HepG2 (cell line): ENCODE results near the gene MAGI1. TPM values are rescaled to one million over a fixed set of nuclear protein-coding genes. Genes with fewer than 3 reads are reported as not detected.

Source experiments
- ATAC-seq: fragments of 200-7000 bp; cut with Tn5 transposase; 3 replicates; pipeline ENCODE4 v1.9.1; 2020; ENCODE audit warnings: mild to moderate bottlenecking, moderate library complexity
- BruUV-seq: library from RNA; stranded (reverse); fragments of 400-500 nt; replicated peaks from 2 replicates; lab custom pipeline; 2021; lab: Mats Ljungman, UMichigan
- CTCF ChIA-PET: fragments of 300-600 bp; formaldehyde crosslinking; extraction: SDS; loops from one replicate; lab custom pipeline; 2021; ENCODE audit warnings: low total read pairs, inconsistent platforms, low intra/inter-chr PET ratio; lab: Yijun Ruan, JAX
- POLR2A ChIA-PET: fragments of 350-600 bp; sonication (Branson Sonifier 250); formaldehyde crosslinking; loops from one replicate; lab custom pipeline; 2020; ENCODE audit warnings: antibody characterized with exemption, inconsistent platforms; lab: Yijun Ruan, JAX
- DNase-seq: peaks from one replicate; pipeline ENCODE4 v3.0.0-alpha.2; 2015; ENCODE audit warnings: low spot score
- FAIRE-seq: peaks from 3 replicates; lab custom pipeline; 2011; peaks lifted over from hg19 to GRCh38; lab: Jason Lieb, UNC
- H2AFZ ChIP-seq: one replicate; pipeline ENCODE4 v1.6.1; 2011; ENCODE audit warnings: low read length, inconsistent platforms
- H3K27ac ChIP-seq: fragments of 300-600 bp; 3 replicates; pipeline ENCODE4 v1.8.0; 2011; ENCODE audit warnings: mixed run types, mild to moderate bottlenecking, mixed read lengths, low read length, inconsistent platforms; ENCODE audit not compliant: insufficient read depth; ENCODE audit errors: extremely low read length
- H3K27me3 ChIP-seq, 2 experiments: fragments of 200-600 bp in 1 of 2; 2 replicates in 1 of 2; 3 replicates in 1 of 2; pipeline versions ENCODE4 v1.6.0 to v1.8.0; 2011; ENCODE audit warnings: low read length in 2 of 2, mild to moderate bottlenecking in 2 of 2, moderate library complexity in 2 of 2, inconsistent platforms in 1 of 2; ENCODE audit not compliant: insufficient read depth in 2 of 2, control insufficient read depth in 1 of 2
- H3K36me3 ChIP-seq, 2 experiments: fragments of 200-600 bp in 1 of 2; replicated peaks in 1 of 2; 2 replicates in 1 of 2; 3 replicates in 1 of 2; pipeline versions ENCODE4 v1.5.1 to v1.8.0; 2011; ENCODE audit warnings: low read length in 2 of 2, inconsistent platforms in 1 of 2; ENCODE audit not compliant: insufficient read depth in 2 of 2, control insufficient read depth in 1 of 2
- H3K4me1 ChIP-seq: 2 replicates; pipeline ENCODE4 v1.5.1; 2012; ENCODE audit warnings: low read length, inconsistent platforms; ENCODE audit not compliant: insufficient read depth
- H3K4me2 ChIP-seq: 2 replicates; pipeline ENCODE4 v1.6.0; 2011; ENCODE audit warnings: low read depth, low read length, inconsistent platforms
- H3K4me3 ChIP-seq, 3 experiments: fragments of 200-600 bp in 1 of 3; sonication (generic), shearing (Covaris generic) in 1 of 3; replicated peaks in 1 of 3; 2 replicates each; pipeline ENCODE4 v1.5.1; 2011 to 2016; ENCODE audit warnings: low read length in 3 of 3, inconsistent platforms in 2 of 3, low read depth in 2 of 3, mild to moderate bottlenecking in 2 of 3, control low read depth in 1 of 3, mixed read lengths in 1 of 3; ENCODE audit not compliant: insufficient read depth in 1 of 3
- H3K79me2 ChIP-seq: one replicate; pipeline ENCODE4 v1.6.1; 2011; ENCODE audit warnings: low read length, inconsistent platforms; ENCODE audit not compliant: insufficient read depth
- H3K9ac ChIP-seq: 2 replicates; pipeline ENCODE4 v1.6.0; 2011; ENCODE audit warnings: mild to moderate bottlenecking, low read depth, low read length, inconsistent platforms; ENCODE audit not compliant: insufficient read depth
- H3K9me3 ChIP-seq: 2 replicates; pipeline ENCODE4 v1.5.1; 2012; ENCODE audit warnings: mild to moderate bottlenecking, low read length
- H4K20me1 ChIP-seq: 2 replicates; pipeline ENCODE4 v1.6.0; 2011; ENCODE audit warnings: inconsistent platforms, mild to moderate bottlenecking, low read length, moderate library complexity; ENCODE audit not compliant: insufficient read depth
- ARID2 ChIP-seq: sonication (generic); formaldehyde crosslinking; IDR thresholded peaks from 2 replicates; pipeline ENCODE4 v1.8.1; 2022; ENCODE audit warnings: mild to moderate bottlenecking, missing genetic modification reagents, borderline replicate concordance
- ARNT2 ChIP-seq: sonication (generic); formaldehyde crosslinking; IDR thresholded peaks from 2 replicates; pipeline ENCODE4 v1.8.0; 2022; ENCODE audit warnings: mild to moderate bottlenecking, low read depth, missing genetic modification reagents, moderate library complexity
- FLYWCH1 ChIP-seq: sonication (generic); formaldehyde crosslinking; IDR thresholded peaks from 2 replicates; pipeline ENCODE4 v1.8.1; 2023; ENCODE audit warnings: mild to moderate bottlenecking, missing genetic modification reagents
- IKZF1 ChIP-seq: fragments of 450-650 bp; IDR thresholded peaks from 2 replicates; pipeline ENCODE4 v1.7.1; 2016
- KLF13 ChIP-seq: sonication (generic); formaldehyde crosslinking; IDR thresholded peaks from 2 replicates; pipeline ENCODE4 v1.4.0; 2020; ENCODE audit warnings: mild to moderate bottlenecking, missing genetic modification reagents
- MAFG ChIP-seq: sonication (generic); formaldehyde crosslinking; IDR thresholded peaks from 2 replicates; pipeline ENCODE4 v1.5.1; 2020; ENCODE audit warnings: mild to moderate bottlenecking, missing genetic modification reagents
- ZNF720 ChIP-seq: sonication (generic); formaldehyde crosslinking; IDR thresholded peaks from 2 replicates; pipeline ENCODE4 v1.4.0; 2020; ENCODE audit warnings: missing genetic modification reagents
- ZSCAN12 ChIP-seq: sonication (generic); formaldehyde crosslinking; IDR thresholded peaks from 2 replicates; pipeline ENCODE4 v1.9.0; 2021; ENCODE audit warnings: mild to moderate bottlenecking, missing genetic modification reagents
- WGBS: methylation state at CpG from one replicate; pipeline ENCODE4 v1.1.6; 2017; ENCODE audit warnings: low lambda C conversion rate; 5-methylcytosine and 5-hydroxymethylcytosine counted together
- in situ Hi-C: cut with HindIII; loops from 2 replicates; pipeline ENCODE4 v1.10.0; 2017; ENCODE audit warnings: low pct_unique_long_range_greater_than_20kb; ENCODE audit not compliant: extremely low pct_ligation_motif_present
- intact Hi-C: fragments of 100-400 bp; cut with micrococcal nuclease; formaldehyde crosslinking; loops from one replicate; pipeline ENCODE4 v1.10.0; 2022; ENCODE audit not compliant: unreplicated experiment
- polyA plus RNA-seq, 8 experiments: library from polyadenylated mRNA; depleted of rRNA in 3 of 8; stranded (reverse) in 7 of 8; unstranded in 1 of 8; fragments of >200 nt; fragmentation: Illumina TruSeq in 4 of 8; extraction: Trizol in 4 of 8; gene quantifications; 2 replicates each; pipeline versions ENCODE4 v1.2.1 to v1.2.3, GENCODE V29; 2011 to 2016; ENCODE audit warnings: low read depth in 4 of 8, missing spikeins in 1 of 8, mixed read lengths in 1 of 8; ENCODE audit not compliant: insufficient read depth in 1 of 8
- total RNA-seq, 5 experiments: library from RNA; depleted of rRNA; stranded (reverse); fragments of >200 nt; fragmentation: Illumina TruSeq; extraction: Trizol; gene quantifications; 2 replicates each; pipeline ENCODE4 v1.2.3, GENCODE V29; 2016; ENCODE audit warnings: low read depth in 1 of 5
- TF ChIP-seq, protein P1 (sequence below): sonication (generic); formaldehyde crosslinking; conservative IDR thresholded peaks from 2 replicates; pipeline ENCODE4 v1.4.0; 2020; ENCODE audit warnings: missing genetic modification reagents
- TF ChIP-seq, protein P2 (sequence below): sonication (generic); formaldehyde crosslinking; IDR thresholded peaks from 2 replicates; pipeline ENCODE4 v1.8.0; 2023; ENCODE audit warnings: mild to moderate bottlenecking, missing genetic modification reagents
- TF ChIP-seq, protein P3 (sequence below): sonication (generic); formaldehyde crosslinking; IDR thresholded peaks from 2 replicates; pipeline ENCODE4 v1.4.0; 2020; ENCODE audit warnings: missing genetic modification reagents
- TF ChIP-seq, protein P4 (sequence below), 2 experiments: fragments of 450-650 bp in 1 of 2; sonication (generic) in 1 of 2; formaldehyde crosslinking; IDR thresholded peaks; 2 replicates each; pipeline versions ENCODE4 v1.5.0 to v1.8.0; 2020 to 2022; ENCODE audit warnings: mild to moderate bottlenecking in 1 of 2, missing genetic modification reagents in 1 of 2

Gene MAGI1
- total and polyA plus RNA-seq, 2 of the 13 experiments (the other 11 are each of a cell fraction or from before 2014, with no cell fraction given): 22.2 to 26.0 TPM

DNA sequence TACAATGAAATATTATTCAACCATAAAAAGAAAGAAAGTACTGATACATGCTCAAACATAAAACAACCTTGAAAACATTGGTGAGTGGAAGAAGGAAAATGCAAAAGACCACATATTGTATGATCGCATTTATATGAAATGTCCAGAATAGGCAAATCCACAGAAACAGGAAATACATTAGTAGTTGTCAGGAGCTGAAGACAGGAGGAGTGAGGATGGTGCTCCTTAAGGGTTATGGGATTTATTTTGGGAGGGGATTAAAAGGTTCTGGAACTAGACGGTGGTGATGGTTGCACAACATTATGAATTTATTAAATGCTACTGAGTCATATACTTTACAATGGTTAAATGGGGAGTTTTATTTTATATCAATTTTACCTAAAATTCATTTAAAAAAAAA, 12.1 kb upstream of the MAGI1 start:
- POLR2A ChIA-PET: no interaction called here
- ATAC-seq: no peak
- CTCF ChIA-PET: no interaction called here

More for the DNA sequence above, 12.1 kb upstream of the MAGI1 start:
- TF ChIP-seq IKZF1: no peak
- TF ChIP-seq KLF13 (CRISPR knock-in tag): no peak
- TF ChIP-seq, protein P1, sequence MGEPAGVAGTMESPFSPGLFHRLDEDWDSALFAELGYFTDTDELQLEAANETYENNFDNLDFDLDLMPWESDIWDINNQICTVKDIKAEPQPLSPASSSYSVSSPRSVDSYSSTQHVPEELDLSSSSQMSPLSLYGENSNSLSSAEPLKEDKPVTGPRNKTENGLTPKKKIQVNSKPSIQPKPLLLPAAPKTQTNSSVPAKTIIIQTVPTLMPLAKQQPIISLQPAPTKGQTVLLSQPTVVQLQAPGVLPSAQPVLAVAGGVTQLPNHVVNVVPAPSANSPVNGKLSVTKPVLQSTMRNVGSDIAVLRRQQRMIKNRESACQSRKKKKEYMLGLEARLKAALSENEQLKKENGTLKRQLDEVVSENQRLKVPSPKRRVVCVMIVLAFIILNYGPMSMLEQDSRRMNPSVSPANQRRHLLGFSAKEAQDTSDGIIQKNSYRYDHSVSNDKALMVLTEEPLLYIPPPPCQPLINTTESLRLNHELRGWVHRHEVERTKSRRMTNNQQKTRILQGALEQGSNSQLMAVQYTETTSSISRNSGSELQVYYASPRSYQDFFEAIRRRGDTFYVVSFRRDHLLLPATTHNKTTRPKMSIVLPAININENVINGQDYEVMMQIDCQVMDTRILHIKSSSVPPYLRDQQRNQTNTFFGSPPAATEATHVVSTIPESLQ (CRISPR knock-in tag): no peak
- no peak for TF ChIP-seq ZNF720 (CRISPR knock-in tag)
- TF ChIP-seq, protein P2, sequence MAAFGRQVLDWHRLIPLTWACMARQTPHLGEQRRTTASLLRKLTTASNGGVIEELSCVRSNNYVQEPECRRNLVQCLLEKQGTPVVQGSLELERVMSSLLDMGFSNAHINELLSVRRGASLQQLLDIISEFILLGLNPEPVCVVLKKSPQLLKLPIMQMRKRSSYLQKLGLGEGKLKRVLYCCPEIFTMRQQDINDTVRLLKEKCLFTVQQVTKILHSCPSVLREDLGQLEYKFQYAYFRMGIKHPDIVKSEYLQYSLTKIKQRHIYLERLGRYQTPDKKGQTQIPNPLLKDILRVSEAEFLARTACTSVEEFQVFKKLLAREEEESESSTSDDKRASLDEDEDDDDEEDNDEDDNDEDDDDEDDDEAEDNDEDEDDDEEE (CRISPR knock-in tag): no peak
- no peak for TF ChIP-seq MAFG (CRISPR knock-in tag)
- TF ChIP-seq, protein P3, sequence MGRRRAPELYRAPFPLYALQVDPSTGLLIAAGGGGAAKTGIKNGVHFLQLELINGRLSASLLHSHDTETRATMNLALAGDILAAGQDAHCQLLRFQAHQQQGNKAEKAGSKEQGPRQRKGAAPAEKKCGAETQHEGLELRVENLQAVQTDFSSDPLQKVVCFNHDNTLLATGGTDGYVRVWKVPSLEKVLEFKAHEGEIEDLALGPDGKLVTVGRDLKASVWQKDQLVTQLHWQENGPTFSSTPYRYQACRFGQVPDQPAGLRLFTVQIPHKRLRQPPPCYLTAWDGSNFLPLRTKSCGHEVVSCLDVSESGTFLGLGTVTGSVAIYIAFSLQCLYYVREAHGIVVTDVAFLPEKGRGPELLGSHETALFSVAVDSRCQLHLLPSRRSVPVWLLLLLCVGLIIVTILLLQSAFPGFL (CRISPR knock-in tag): no peak
- no peak for TF ChIP-seq FLYWCH1 (CRISPR knock-in tag)
- no peak for TF ChIP-seq ZSCAN12 (CRISPR knock-in tag)
- TF ChIP-seq, protein P4, sequence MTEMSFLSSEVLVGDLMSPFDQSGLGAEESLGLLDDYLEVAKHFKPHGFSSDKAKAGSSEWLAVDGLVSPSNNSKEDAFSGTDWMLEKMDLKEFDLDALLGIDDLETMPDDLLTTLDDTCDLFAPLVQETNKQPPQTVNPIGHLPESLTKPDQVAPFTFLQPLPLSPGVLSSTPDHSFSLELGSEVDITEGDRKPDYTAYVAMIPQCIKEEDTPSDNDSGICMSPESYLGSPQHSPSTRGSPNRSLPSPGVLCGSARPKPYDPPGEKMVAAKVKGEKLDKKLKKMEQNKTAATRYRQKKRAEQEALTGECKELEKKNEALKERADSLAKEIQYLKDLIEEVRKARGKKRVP (CRISPR knock-in tag; IDR thresholded peaks at IDR 0.05): no peak
- TF ChIP-seq ARNT2 (CRISPR knock-in tag): no peak
- TF ChIP-seq ARID2 (CRISPR knock-in tag): no peak
- no TSS peak for BruUV-seq
- H3K9ac ChIP-seq: no peak overlapping the region
- H3K79me2 ChIP-seq: no peaks in the 10 kb centered on the region
- FAIRE-seq (no peak), DNase-seq (no peak)
- in situ Hi-C loops: no loop called here
- intact Hi-C loops: no loop called here
- 70% methylated on average over 2 of the region's 2 CpGs for WGBS
- peaks cover 34% of the 10 kb centered on the region for H3K4me1 ChIP-seq
- H3K9me3 ChIP-seq: no peaks in the 10 kb centered on the region
- H3K36me3 ChIP-seq: no peaks in the 10 kb centered on the region
- no peak overlapping the region for H3K4me2 ChIP-seq
- H4K20me1 ChIP-seq: no peaks in the 10 kb centered on the region
- H3K4me3 ChIP-seq: no peak overlapping the region
- H2AFZ ChIP-seq: no peak overlapping the region
- no peak overlapping the region for H3K27ac ChIP-seq
- no peaks in the 10 kb centered on the region; a peak in 1 of 5 replicates for H3K27me3 ChIP-seq
